KMS-11 (cell line): ENCODE data around the gene PRELID2.

ENCODE experiments used
- H2AFZ ChIP-seq: fragments of 200-600 bp; sonication (generic); 2 replicates; pipeline ENCODE4 v1.6.1; 2016; ENCODE audit warnings: antibody characterized with exemption, mixed run types, low read depth
- H3K27ac ChIP-seq: fragments of 200-600 bp; sonication (generic); 2 replicates; pipeline ENCODE4 v1.6.1; 2016; ENCODE audit warnings: mild to moderate bottlenecking, mixed run types
- H3K27me3 ChIP-seq: fragments of 200-600 bp; sonication (generic); 2 replicates; pipeline ENCODE4 v1.6.1; 2017; ENCODE audit warnings: mild to moderate bottlenecking, low read depth, mixed run types, moderate library complexity; ENCODE audit not compliant: insufficient read depth
- H3K36me3 ChIP-seq: fragments of 200-600 bp; sonication (generic); 2 replicates; pipeline ENCODE4 v1.6.1; 2017; ENCODE audit warnings: mild to moderate bottlenecking, mixed run types; ENCODE audit not compliant: insufficient read depth
- H3K4me1 ChIP-seq: fragments of 200-600 bp; sonication (generic); 2 replicates; pipeline ENCODE4 v1.6.1; 2016; ENCODE audit warnings: mild to moderate bottlenecking, low read depth, mixed run types; ENCODE audit not compliant: poor library complexity, severe bottlenecking
- H3K4me2 ChIP-seq: fragments of 200-600 bp; sonication (generic); 2 replicates; pipeline ENCODE4 v1.7.0; 2016; ENCODE audit warnings: mild to moderate bottlenecking, mixed run types
- H3K4me3 ChIP-seq: fragments of 200-600 bp; sonication (generic); IDR thresholded peaks from 2 replicates; pipeline ENCODE4 v1.6.1; 2017; ENCODE audit warnings: low read depth, low read length, mixed read lengths; ENCODE audit not compliant: insufficient read depth
- H3K79me2 ChIP-seq: fragments of 200-600 bp; sonication (generic); 2 replicates; pipeline ENCODE4 v1.6.1; 2016; ENCODE audit warnings: low read depth, mixed run types; ENCODE audit not compliant: insufficient read depth
- H3K9ac ChIP-seq: fragments of 200-600 bp; sonication (generic); 2 replicates; pipeline ENCODE4 v1.6.1; 2016; ENCODE audit warnings: mild to moderate bottlenecking, mixed run types
- H4K20me1 ChIP-seq: fragments of 200-600 bp; sonication (generic); 2 replicates; pipeline ENCODE4 v1.6.1; 2016; ENCODE audit warnings: mild to moderate bottlenecking, mixed run types; ENCODE audit not compliant: insufficient read depth
- TF ChIP-seq, protein P1 (sequence below): fragments of 200-600 bp; sonication (generic); conservative IDR thresholded peaks from 2 replicates; pipeline ENCODE4 v1.6.1; 2017; ENCODE audit warnings: low read depth, mild to moderate bottlenecking, antibody characterized with exemption, low read length, moderate library complexity, mixed read lengths

PRELID2 gene

DNA sequence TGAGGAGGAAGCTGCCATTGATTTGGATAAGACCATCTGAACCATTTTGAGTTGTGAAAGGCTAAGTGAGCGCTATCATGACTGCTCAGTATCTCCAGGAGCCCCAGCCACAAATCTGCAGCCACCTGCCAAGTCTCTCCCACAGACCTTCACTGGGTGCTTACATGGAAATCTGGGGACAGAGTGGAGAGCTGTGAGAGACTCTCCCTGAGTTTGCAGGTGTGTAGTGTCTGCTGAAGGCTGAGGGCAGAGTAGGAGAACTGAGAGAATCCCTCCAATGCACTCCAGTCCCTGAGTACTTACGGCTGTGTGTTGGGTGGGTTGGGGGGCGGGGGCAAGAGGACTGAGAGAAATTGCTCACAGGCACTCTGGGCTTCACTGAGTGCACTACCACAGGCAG lies 123.7 kb downstream of the PRELID2 start:
- Histone ChIP-seq H2AFZ (no peak overlapping the region), H4K20me1 (no peaks in the 10 kb centered on the region), H3K4me3 (no peak overlapping the region), H3K4me1 (no peaks in the 10 kb centered on the region), H3K4me2 (no peak overlapping the region), H3K27ac (no peak overlapping the region), H3K79me2 (no peaks in the 10 kb centered on the region), H3K36me3 (no peaks in the 10 kb centered on the region), H3K27me3 (no peaks in the 10 kb centered on the region), H3K9ac (no peak overlapping the region)
- TF ChIP-seq, protein P1, sequence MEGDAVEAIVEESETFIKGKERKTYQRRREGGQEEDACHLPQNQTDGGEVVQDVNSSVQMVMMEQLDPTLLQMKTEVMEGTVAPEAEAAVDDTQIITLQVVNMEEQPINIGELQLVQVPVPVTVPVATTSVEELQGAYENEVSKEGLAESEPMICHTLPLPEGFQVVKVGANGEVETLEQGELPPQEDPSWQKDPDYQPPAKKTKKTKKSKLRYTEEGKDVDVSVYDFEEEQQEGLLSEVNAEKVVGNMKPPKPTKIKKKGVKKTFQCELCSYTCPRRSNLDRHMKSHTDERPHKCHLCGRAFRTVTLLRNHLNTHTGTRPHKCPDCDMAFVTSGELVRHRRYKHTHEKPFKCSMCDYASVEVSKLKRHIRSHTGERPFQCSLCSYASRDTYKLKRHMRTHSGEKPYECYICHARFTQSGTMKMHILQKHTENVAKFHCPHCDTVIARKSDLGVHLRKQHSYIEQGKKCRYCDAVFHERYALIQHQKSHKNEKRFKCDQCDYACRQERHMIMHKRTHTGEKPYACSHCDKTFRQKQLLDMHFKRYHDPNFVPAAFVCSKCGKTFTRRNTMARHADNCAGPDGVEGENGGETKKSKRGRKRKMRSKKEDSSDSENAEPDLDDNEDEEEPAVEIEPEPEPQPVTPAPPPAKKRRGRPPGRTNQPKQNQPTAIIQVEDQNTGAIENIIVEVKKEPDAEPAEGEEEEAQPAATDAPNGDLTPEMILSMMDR: no peak
